GM21529 (cell line): ENCODE results near the gene RASL10B.

Source experiments
- ATAC-seq: cut with Tn5 transposase; IDR thresholded peaks from one replicate; pipeline ENCODE4 v1.9.1; 2021; ENCODE audit not compliant: unreplicated experiment

RASL10B gene

GRCh38 chr17:35791681-35792350 is 60.4 kb downstream of the RASL10B start:
- no peak for ATAC-seq
